Suprapubic skin (tissue), 4 donors: Measurements from ENCODE around the gene GYPC. TPM values are rescaled to one million over a fixed set of nuclear protein-coding genes. Genes with fewer than 3 reads are reported as not detected.
"Not testable (repeated sequence)": the region's sequence is repeated elsewhere in the genome, so short reads cannot be mapped to it uniquely, and the experiment has no call there.

Experiments used
- DNase-seq, 2 donors: peaks; one replicate each; pipeline ENCODE4 v3.0.0-alpha.2; 2019; ENCODE audit warnings: low spot score in 2 of 2
- H3K27ac ChIP-seq: fragments of 200-600 bp; sonication (generic); one replicate; pipeline ENCODE4 v1.5.1; 2019
- H3K27me3 ChIP-seq: fragments of 200-600 bp; sonication (generic); one replicate; pipeline ENCODE4 v1.5.1; 2019
- H3K36me3 ChIP-seq: fragments of 200-600 bp; sonication (generic); one replicate; pipeline ENCODE4 v1.5.1; 2019
- H3K4me1 ChIP-seq: fragments of 200-600 bp; sonication (generic); one replicate; pipeline ENCODE4 v1.5.1; 2019
- H3K4me3 ChIP-seq: fragments of 200-600 bp; sonication (generic); one replicate; pipeline ENCODE4 v1.5.1; 2019; ENCODE audit warnings: mild to moderate bottlenecking
- H3K9me3 ChIP-seq: fragments of 200-600 bp; sonication (generic); one replicate; pipeline ENCODE4 v1.5.1; 2019
- CTCF ChIP-seq, 2 donors: fragments of 200-600 bp in 1 of 2; fragments of 450-650 bp in 1 of 2; sonication (generic) in 1 of 2; IDR thresholded peaks; one replicate each; pipeline ENCODE4 v1.5.1; 2016 to 2019; ENCODE audit warnings: antibody characterized with exemption in 2 of 2, mild to moderate bottlenecking in 1 of 2, moderate library complexity in 1 of 2
- EP300 ChIP-seq: sonication (generic); formaldehyde crosslinking; IDR thresholded peaks from one replicate; pipeline ENCODE4 v1.6.1; 2017; ENCODE audit warnings: antibody characterized with exemption
- POLR2A ChIP-seq, 2 donors: fragments of 450-650 bp; IDR thresholded peaks; one replicate each; pipeline ENCODE4 v1.6.1; 2017; ENCODE audit warnings: antibody characterized with exemption in 2 of 2, mild to moderate bottlenecking in 2 of 2, moderate library complexity in 2 of 2
- POLR2AphosphoS5 ChIP-seq, 3 donors: sonication (generic); formaldehyde crosslinking; IDR thresholded peaks; one replicate each; pipeline ENCODE4 v1.6.1; 2017; ENCODE audit warnings: antibody characterized with exemption in 3 of 3
- WGBS: methylation state at CpG from one replicate; pipeline ENCODE4 v1.1.5; 2018; 5-methylcytosine and 5-hydroxymethylcytosine counted together
- total RNA-seq, 4 donors: library from RNA; depleted of rRNA; stranded (reverse); fragments of >200 nt; gene quantifications; one replicate each; pipeline ENCODE4 v1.1.0, GENCODE V29; 2016

The GYPC gene
- total RNA-seq, 4 donors from 2014 or later = 21.3 to 43.7 (median 32.1) TPM

GRCh38 chr2:126686841-126687485, 31.0 kb downstream of the GYPC start:
- DNase-seq = no peak
- no peak overlapping the region for H3K4me3 ChIP-seq
- no peak for TF ChIP-seq POLR2AphosphoS5 (IDR thresholded peaks at IDR 0.05)
- TF ChIP-seq CTCF (IDR thresholded peaks at IDR 0.05) = no peak
- no peak for TF ChIP-seq EP300
- TF ChIP-seq POLR2A (IDR thresholded peaks at IDR 0.05) = no peak
- H3K4me1 ChIP-seq = no peaks in the 10 kb centered on the region
- H3K27me3 ChIP-seq = no peaks in the 10 kb centered on the region
- H3K36me3 ChIP-seq = no peaks in the 10 kb centered on the region
- WGBS = 73% methylated on average over 5 of the region's 5 CpGs
- H3K9me3 ChIP-seq = no peaks in the 10 kb centered on the region
- no peak overlapping the region for H3K27ac ChIP-seq

- H3K27me3 ChIP-seq = no peaks in the 10 kb centered on the region
- WGBS = 100% methylated on average over 2 of the region's 2 CpGs
- no peaks in the 10 kb centered on the region for H3K4me1 ChIP-seq
- H3K4me3 ChIP-seq = no peak overlapping the region
- no peaks in the 10 kb centered on the region for H3K9me3 ChIP-seq
- H3K36me3 ChIP-seq = no peaks in the 10 kb centered on the region
- TF ChIP-seq CTCF (IDR thresholded peaks at IDR 0.05) (no peak), POLR2AphosphoS5 (IDR thresholded peaks at IDR 0.05) (no peak), POLR2A (IDR thresholded peaks at IDR 0.05) (no peak), EP300 (no peak)
- DNase-seq = no peak
- H3K27ac ChIP-seq = no peak overlapping the region
Measured at GRCh38 chr2:126687503-126687902, 31.5 kb downstream of the GYPC start.

- not testable (repeated sequence) for H3K4me1 ChIP-seq, H3K27me3 ChIP-seq, H3K36me3 ChIP-seq, H3K4me3 ChIP-seq, H3K27ac ChIP-seq, H3K9me3 ChIP-seq, DNase-seq
- WGBS = 77% methylated on average over 2 of the region's 2 CpGs
Measured at GRCh38 chr2:126688594-126688993, 32.6 kb downstream of the GYPC start.

GRCh38 chr2:126692241-126692640, 36.3 kb downstream of the GYPC start:
- H3K4me3 ChIP-seq, H3K27me3 ChIP-seq, H3K4me1 ChIP-seq, H3K27ac ChIP-seq, H3K9me3 ChIP-seq: not testable (repeated sequence)
- DNase-seq = peak in 1 of 2 donors; percentile 5
- WGBS = 19% methylated on average over 1 of the region's 1 CpG
- H3K36me3 ChIP-seq = peaks cover 25% of the 10 kb centered on the region

- H3K4me3 ChIP-seq, H3K9me3 ChIP-seq, H3K27ac ChIP-seq, H3K27me3 ChIP-seq, H3K4me1 ChIP-seq: not testable (repeated sequence)
- WGBS = 80% methylated on average over 3 of the region's 3 CpGs
- DNase-seq = peak in 1 of 2 donors; percentile 17
- peaks cover 25% of the 10 kb centered on the region for H3K36me3 ChIP-seq
Measured at GRCh38 chr2:126692934-126693592, 37.1 kb downstream of the GYPC start.

- WGBS = 88% methylated on average over 11 of the region's 15 CpGs
- no peaks in the 10 kb centered on the region for H3K4me1 ChIP-seq
- H3K27me3 ChIP-seq = no peaks in the 10 kb centered on the region
- no peaks in the 10 kb centered on the region for H3K9me3 ChIP-seq
- no peak for TF ChIP-seq CTCF (IDR thresholded peaks at IDR 0.05)
- TF ChIP-seq POLR2AphosphoS5 (IDR thresholded peaks at IDR 0.05) = no peak
- no peak for TF ChIP-seq EP300
- TF ChIP-seq POLR2A (IDR thresholded peaks at IDR 0.05) = no peak
- DNase-seq = no peak
- no peak overlapping the region for H3K4me3 ChIP-seq
- no peak overlapping the region for H3K27ac ChIP-seq
- H3K36me3 ChIP-seq = peaks cover 25% of the 10 kb centered on the region
Measured at GRCh38 chr2:126696644-126697520, 40.9 kb downstream of the GYPC start.
